ENCODE measurements around the gene SASH1. TPM values are rescaled to one million over a fixed set of nuclear protein-coding genes. Genes with fewer than 3 reads are reported as not detected.

The SASH1 gene
- total RNA-seq, 1 donor from 2014 or later = 86.4 TPM

DNA sequence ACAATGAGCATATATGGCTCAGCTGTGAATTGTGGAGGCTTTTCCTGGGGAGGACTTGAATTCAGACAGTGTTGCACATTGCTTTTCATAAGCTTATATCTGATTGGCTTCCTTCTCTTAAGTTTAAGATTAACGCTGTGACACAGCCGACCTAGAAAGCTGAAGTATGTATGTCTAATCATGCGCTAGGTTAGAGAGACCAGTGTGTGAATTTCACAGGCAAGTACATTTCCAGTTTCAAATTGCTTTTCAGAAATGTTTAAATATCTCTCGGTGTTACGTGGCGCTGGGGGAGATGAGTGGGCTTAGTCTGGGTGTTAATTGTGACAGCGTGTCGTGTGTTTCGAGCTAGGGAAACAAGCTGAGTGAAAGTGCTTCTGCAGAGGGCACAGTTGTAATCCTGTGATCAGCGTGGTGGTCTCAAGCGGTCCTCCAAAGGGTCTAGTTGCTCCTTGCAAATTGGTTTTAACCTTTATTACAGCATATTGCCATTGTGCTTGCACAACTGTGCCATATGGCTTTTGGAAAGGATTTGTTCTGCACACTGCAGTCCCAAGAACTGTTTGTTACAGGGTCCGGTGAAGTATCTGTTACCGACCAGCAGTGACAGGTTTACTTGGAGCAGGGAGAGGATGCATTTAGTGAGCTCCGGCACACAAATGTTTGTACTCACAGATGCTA, 166.6 kb downstream of the SASH1 start:
- H3K4me3 ChIP-seq = peak overlapping the region; percentile 44 to 49
- no peaks in the 10 kb centered on the region for H3K27me3 ChIP-seq
- intact Hi-C loops (cut with DNase I) = no loop called here
- DNase-seq (ENCODE audit: extremely low spot score in 2 of 2) = no peak
- H3K27ac ChIP-seq = peak overlapping the region; percentile 94
- H3K4me1 ChIP-seq = peaks cover 46% of the 10 kb centered on the region
- H3K36me3 ChIP-seq = no peaks in the 10 kb centered on the region
- TF ChIP-seq CTCF (IDR thresholded peaks at IDR 0.05) (no peak), POLR2AphosphoS5 (IDR thresholded peaks at IDR 0.05; ENCODE audit: insufficient read depth in 1 of 2, low read depth in 1 of 2) (no peak), POLR2A (IDR thresholded peaks at IDR 0.05) (no peak)
- no peaks in the 10 kb centered on the region for H3K9me3 ChIP-seq

- intact Hi-C loops (cut with DNase I) = no loop called here
- no peak for DNase-seq (ENCODE audit: extremely low spot score in 2 of 2)
- H3K27me3 ChIP-seq = no peaks in the 10 kb centered on the region
- peak in 1 of 2 donors; percentile 47 for TF ChIP-seq POLR2AphosphoS5 (IDR thresholded peaks at IDR 0.05; ENCODE audit: insufficient read depth in 1 of 2, low read depth in 1 of 2)
- TF ChIP-seq POLR2A (IDR thresholded peaks at IDR 0.05) = no peak
- H3K36me3 ChIP-seq = no peaks in the 10 kb centered on the region
- H3K27ac ChIP-seq = peak overlapping the region; percentile 94
- peaks cover 46% of the 10 kb centered on the region for H3K4me1 ChIP-seq
- H3K4me3 ChIP-seq = peak overlapping the region; percentile 44 to 49
- H3K9me3 ChIP-seq = no peaks in the 10 kb centered on the region
These were observed 167.4 kb downstream of the SASH1 start for GRCh38 chr6:148509800-148510581.

GRCh38 chr6:148513145-148514071, 170.8 kb downstream of the SASH1 start:
- TF ChIP-seq POLR2AphosphoS5 (IDR thresholded peaks at IDR 0.05; ENCODE audit: insufficient read depth in 1 of 2, low read depth in 1 of 2) = peak in 1 of 2 donors; percentile 13
- TF ChIP-seq CTCF (IDR thresholded peaks at IDR 0.05) = no peak
- peak in 1 of 2 donors; percentile 22 for TF ChIP-seq POLR2A (IDR thresholded peaks at IDR 0.05)
- Histone ChIP-seq H3K9me3 (no peaks in the 10 kb centered on the region), H3K36me3 (no peaks in the 10 kb centered on the region), H3K27me3 (no peaks in the 10 kb centered on the region), H3K4me1 (peaks cover 55% of the 10 kb centered on the region), H3K4me3 (peak overlapping the region; percentile 15 to 32), H3K27ac (peak overlapping the region; percentile 94)
- intact Hi-C loops (cut with DNase I) = no loop called here
- DNase-seq (ENCODE audit: extremely low spot score in 2 of 2) = no peak

- Histone ChIP-seq H3K36me3 (no peaks in the 10 kb centered on the region), H3K4me1 (peaks cover 61% of the 10 kb centered on the region), H3K4me3 (peak overlapping the region in 1 of 2 donors; percentile 32), H3K27me3 (no peaks in the 10 kb centered on the region), H3K27ac (peak overlapping the region; percentile 94), H3K9me3 (no peaks in the 10 kb centered on the region)
- TF ChIP-seq POLR2AphosphoS5 (IDR thresholded peaks at IDR 0.05; ENCODE audit: insufficient read depth in 1 of 2, low read depth in 1 of 2) (peak in 1 of 2 donors; percentile 3), POLR2A (IDR thresholded peaks at IDR 0.05) (no peak), CTCF (IDR thresholded peaks at IDR 0.05) (no peak)
- intact Hi-C loops (cut with DNase I) = no loop called here
- no peak for DNase-seq (ENCODE audit: extremely low spot score in 2 of 2)
These were observed 171.6 kb downstream of the SASH1 start for GRCh38 chr6:148514091-148514845.
